H1 (cell line): ENCODE measurements around the gene KIF26B.

Experiments used
- ASH2L ChIP-seq: fragments of 200-600, 300-600 bp; sonication (generic); IDR thresholded peaks from one replicate; pipeline ENCODE4 v1.7.1; 2017; ENCODE audit warnings: low read length
- CREB1 ChIP-seq: IDR thresholded peaks from 2 replicates; pipeline ENCODE4 v1.6.1; 2012; ENCODE audit warnings: inconsistent platforms
- CTCF ChIP-seq, 3 experiments: IDR thresholded peaks; 1 replicate in 2 of 3; 2 replicates in 1 of 3; pipeline versions ENCODE4 v1.5.1 to v1.6.1; 2011; ENCODE audit warnings: low read length in 3 of 3, mild to moderate bottlenecking in 3 of 3, inconsistent platforms in 2 of 3, low read depth in 1 of 3, moderate library complexity in 1 of 3; ENCODE audit not compliant: insufficient read depth in 1 of 3; ENCODE audit errors: control extremely low read depth in 1 of 3
- EP300 ChIP-seq, 2 experiments: IDR thresholded peaks; 1 replicate in 1 of 2; 2 replicates in 1 of 2; pipeline ENCODE4 v1.6.1; 2011 to 2012; ENCODE audit warnings: low read depth in 2 of 2, low read length in 2 of 2, mild to moderate bottlenecking in 2 of 2, borderline replicate concordance in 1 of 2, inconsistent platforms in 1 of 2, moderate library complexity in 1 of 2
- JUN ChIP-seq: IDR thresholded peaks from 2 replicates; pipeline ENCODE4 v1.6.1; 2011; ENCODE audit warnings: low read depth, mild to moderate bottlenecking, improper control_type of control experiment, low read length
- PHF8 ChIP-seq: fragments of 200-600 bp; sonication (generic); conservative IDR thresholded peaks from 2 replicates; pipeline ENCODE4 v1.7.1; 2012; ENCODE audit warnings: low read depth, mild to moderate bottlenecking, inconsistent platforms, low read length, moderate library complexity
- SRF ChIP-seq: IDR thresholded peaks from 2 replicates; pipeline ENCODE4 v1.6.1; 2011; ENCODE audit warnings: mild to moderate bottlenecking, low read depth, low read length, moderate library complexity
- TF ChIP-seq, protein P1 (sequence below): fragments of 300-600 bp; sonication (generic); IDR thresholded peaks from 2 replicates; pipeline ENCODE4 v1.7.1; 2012; ENCODE audit warnings: low read length, moderate library complexity, mild to moderate bottlenecking, inconsistent platforms; ENCODE audit not compliant: insufficient replicate concordance

GRCh38 chr1:245396615-245397014 lies 241.8 kb downstream of the KIF26B start:
- TF ChIP-seq JUN (no peak), CTCF (IDR thresholded peaks at IDR 0.05; ENCODE audit: control extremely low read depth in 1 of 3, insufficient read depth in 1 of 3, low read depth in 1 of 3, low read length in 3 of 3) (no peak), ASH2L (no peak), EP300 (IDR thresholded peaks at IDR 0.05; ENCODE audit: borderline replicate concordance in 1 of 2, low read depth in 2 of 2, low read length in 2 of 2) (no peak), SRF (no peak), CREB1 (no peak), PHF8 (no peak)
- TF ChIP-seq, protein P1, sequence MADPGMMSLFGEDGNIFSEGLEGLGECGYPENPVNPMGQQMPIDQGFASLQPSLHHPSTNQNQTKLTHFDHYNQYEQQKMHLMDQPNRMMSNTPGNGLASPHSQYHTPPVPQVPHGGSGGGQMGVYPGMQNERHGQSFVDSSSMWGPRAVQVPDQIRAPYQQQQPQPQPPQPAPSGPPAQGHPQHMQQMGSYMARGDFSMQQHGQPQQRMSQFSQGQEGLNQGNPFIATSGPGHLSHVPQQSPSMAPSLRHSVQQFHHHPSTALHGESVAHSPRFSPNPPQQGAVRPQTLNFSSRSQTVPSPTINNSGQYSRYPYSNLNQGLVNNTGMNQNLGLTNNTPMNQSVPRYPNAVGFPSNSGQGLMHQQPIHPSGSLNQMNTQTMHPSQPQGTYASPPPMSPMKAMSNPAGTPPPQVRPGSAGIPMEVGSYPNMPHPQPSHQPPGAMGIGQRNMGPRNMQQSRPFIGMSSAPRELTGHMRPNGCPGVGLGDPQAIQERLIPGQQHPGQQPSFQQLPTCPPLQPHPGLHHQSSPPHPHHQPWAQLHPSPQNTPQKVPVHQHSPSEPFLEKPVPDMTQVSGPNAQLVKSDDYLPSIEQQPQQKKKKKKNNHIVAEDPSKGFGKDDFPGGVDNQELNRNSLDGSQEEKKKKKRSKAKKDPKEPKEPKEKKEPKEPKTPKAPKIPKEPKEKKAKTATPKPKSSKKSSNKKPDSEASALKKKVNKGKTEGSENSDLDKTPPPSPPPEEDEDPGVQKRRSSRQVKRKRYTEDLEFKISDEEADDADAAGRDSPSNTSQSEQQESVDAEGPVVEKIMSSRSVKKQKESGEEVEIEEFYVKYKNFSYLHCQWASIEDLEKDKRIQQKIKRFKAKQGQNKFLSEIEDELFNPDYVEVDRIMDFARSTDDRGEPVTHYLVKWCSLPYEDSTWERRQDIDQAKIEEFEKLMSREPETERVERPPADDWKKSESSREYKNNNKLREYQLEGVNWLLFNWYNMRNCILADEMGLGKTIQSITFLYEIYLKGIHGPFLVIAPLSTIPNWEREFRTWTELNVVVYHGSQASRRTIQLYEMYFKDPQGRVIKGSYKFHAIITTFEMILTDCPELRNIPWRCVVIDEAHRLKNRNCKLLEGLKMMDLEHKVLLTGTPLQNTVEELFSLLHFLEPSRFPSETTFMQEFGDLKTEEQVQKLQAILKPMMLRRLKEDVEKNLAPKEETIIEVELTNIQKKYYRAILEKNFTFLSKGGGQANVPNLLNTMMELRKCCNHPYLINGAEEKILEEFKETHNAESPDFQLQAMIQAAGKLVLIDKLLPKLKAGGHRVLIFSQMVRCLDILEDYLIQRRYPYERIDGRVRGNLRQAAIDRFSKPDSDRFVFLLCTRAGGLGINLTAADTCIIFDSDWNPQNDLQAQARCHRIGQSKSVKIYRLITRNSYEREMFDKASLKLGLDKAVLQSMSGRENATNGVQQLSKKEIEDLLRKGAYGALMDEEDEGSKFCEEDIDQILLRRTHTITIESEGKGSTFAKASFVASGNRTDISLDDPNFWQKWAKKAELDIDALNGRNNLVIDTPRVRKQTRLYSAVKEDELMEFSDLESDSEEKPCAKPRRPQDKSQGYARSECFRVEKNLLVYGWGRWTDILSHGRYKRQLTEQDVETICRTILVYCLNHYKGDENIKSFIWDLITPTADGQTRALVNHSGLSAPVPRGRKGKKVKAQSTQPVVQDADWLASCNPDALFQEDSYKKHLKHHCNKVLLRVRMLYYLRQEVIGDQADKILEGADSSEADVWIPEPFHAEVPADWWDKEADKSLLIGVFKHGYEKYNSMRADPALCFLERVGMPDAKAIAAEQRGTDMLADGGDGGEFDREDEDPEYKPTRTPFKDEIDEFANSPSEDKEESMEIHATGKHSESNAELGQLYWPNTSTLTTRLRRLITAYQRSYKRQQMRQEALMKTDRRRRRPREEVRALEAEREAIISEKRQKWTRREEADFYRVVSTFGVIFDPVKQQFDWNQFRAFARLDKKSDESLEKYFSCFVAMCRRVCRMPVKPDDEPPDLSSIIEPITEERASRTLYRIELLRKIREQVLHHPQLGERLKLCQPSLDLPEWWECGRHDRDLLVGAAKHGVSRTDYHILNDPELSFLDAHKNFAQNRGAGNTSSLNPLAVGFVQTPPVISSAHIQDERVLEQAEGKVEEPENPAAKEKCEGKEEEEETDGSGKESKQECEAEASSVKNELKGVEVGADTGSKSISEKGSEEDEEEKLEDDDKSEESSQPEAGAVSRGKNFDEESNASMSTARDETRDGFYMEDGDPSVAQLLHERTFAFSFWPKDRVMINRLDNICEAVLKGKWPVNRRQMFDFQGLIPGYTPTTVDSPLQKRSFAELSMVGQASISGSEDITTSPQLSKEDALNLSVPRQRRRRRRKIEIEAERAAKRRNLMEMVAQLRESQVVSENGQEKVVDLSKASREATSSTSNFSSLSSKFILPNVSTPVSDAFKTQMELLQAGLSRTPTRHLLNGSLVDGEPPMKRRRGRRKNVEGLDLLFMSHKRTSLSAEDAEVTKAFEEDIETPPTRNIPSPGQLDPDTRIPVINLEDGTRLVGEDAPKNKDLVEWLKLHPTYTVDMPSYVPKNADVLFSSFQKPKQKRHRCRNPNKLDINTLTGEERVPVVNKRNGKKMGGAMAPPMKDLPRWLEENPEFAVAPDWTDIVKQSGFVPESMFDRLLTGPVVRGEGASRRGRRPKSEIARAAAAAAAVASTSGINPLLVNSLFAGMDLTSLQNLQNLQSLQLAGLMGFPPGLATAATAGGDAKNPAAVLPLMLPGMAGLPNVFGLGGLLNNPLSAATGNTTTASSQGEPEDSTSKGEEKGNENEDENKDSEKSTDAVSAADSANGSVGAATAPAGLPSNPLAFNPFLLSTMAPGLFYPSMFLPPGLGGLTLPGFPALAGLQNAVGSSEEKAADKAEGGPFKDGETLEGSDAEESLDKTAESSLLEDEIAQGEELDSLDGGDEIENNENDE = no peak
